NCI-H1105 treated with DMSO at 0.1 percent for 48 hours (cell line): ENCODE measurements around the gene MT1F.
"Not testable (repeated sequence)": the region's sequence is repeated elsewhere in the genome, so short reads cannot be mapped to it uniquely, and the experiment has no call there.

Experiments used
- DNase-seq: peaks from one replicate; lab custom pipeline; 2025; lab: John Stamatoyannopoulos, UW

Gene MT1F

DNA sequence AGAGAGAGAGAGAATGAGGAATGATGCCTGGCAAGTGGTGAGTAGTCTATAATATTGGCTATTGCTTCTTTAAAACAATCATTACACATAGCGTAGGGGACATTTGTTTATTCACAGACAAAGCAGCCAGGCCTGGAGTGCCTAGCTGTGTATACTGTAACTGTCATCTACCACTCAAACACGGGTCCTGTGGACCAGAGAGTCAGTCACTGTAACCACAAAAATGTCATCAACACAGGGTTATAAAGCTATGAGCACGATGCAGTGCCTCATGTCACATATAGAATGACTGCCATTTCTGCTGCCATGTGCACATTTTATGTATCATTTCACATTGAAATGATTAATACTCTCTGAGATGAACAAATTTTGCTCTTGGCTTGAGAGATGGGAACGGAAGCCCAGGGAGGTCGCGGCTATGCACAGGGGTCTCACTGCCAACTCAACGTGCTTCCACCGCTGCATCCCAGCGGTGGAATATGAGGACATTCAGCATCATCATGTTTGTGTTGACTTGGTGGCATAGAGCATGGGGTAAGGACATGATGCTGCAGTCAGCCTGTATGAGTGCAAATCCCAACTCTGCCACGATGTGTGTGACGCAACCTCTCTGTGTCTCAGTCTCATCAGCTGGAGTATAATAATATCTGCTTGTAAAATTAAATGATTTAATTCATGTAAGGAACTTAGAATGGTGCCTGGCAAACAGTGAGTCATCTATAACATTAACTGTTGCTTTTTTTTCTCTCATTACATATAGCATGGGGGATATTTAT is 15.2 kb downstream of the MT1F start:
- DNase-seq, result no peak

DNA sequence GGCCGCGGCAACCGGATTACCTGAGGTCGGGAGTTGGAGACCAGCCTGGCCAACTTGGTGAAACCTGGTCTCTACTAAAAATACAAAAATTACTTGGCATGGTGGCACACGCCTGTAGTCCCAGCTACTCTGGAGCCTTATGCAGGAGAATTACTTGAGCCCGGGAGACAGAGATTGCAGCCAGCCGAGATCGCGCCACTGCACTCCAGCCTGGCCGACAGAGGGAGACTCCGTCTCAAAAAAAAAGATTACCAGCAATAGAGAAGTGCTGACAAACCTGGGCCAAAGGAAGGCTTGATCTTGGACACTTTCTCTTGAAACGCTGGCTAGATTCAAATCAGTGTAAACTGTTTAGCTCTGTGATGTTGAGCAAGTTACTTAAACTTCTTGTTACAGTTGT is 16.2 kb downstream of the MT1F start:
- DNase-seq, result no peak

DNA sequence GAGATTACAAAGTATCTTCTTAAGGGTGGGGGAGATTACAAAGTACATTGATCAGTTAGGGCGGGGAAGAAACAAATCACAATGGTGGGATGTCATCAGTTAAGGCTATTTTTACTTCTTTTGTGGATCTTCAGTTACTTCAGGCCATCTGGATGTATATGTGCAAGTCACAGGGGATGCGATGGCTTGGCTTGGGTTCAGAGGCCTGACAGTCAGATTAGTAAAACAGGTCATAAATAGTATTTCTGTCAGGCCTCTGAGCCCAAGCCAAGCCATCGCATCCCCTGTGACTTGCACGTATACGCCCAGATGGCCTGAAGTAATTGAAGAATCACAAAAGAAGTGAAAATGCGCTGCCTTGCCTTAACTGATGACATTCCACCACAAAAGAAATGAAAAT is 16.8 kb downstream of the MT1F start:
- DNase-seq, result not testable (repeated sequence)

DNA sequence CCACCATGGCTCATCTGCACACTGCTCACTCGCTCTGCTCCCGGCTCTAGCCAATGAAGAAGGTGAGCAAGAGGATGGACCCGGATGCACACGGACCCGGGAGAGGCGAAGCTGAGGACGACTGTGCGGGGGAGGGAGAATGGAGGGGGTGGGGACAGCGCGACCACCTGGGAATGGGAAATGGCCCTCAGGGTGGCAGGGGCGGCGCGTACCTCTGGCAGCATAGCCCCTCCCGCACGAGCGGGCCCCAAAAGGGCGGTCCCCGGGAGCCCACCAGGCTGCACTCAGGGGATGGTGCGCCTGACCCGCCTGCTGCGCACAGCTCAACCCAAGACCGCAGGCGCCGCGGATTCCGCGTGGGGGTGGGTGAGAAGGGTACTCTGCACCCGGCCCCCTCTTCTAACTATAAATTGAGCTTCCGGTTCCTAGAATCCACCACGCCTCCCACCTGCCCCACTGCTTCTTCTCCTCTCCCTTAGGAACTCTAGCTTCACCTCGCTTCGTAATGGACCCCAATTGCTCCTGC is 18.0 kb downstream of the MT1F start:
- no peak for DNase-seq

DNA sequence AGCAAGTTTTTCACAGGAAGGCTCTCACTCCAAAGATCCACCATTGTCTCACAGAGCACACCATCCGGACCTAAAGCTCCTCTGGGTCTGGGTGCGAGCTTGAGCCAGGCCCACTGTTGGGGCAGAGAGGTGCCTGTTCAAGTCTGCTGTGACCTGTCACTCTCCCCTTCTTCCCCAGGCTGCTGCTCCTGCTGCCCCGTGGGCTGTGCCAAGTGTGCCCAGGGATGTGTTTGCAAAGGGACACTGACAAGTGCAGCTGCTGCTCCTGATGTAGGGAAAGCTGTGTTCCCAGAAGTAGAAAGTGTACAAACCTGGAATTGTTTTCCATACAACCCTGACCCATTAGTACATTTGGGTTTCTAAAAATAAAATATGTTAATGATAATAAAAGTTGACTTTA is 19.7 kb downstream of the MT1F start:
- no peak for DNase-seq

DNA sequence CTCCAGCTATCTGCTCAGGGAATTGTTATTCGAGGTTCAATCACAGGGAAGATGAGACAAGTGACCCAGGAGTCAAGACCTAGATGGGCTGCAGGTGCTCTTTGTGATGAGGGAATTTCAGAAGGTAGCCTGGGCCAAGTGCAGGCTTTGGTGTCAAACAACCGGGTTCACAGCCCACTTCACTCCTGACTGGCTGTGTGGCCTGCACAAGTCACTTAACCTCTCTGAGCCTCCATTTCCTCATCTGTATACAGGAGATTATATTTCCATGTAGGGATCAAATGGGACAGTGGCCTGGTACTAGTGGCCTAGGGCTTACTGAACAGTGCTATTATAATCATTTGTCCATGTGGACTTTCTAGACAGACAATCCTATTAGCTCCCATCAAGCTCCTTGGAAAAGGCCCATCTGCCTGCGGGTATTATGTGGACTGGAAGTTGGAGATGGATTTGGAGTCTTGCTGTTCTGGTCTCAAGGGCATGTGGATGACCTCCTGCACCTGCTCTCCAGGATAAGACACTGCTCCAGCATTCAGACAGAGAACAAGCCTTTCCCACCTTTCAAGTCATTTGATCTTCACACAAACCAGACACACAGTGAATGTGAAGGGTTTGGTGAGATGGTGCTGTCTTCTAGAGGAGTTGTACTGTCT is 21.4 kb downstream of the MT1F start:
- DNase-seq, result no peak

DNA sequence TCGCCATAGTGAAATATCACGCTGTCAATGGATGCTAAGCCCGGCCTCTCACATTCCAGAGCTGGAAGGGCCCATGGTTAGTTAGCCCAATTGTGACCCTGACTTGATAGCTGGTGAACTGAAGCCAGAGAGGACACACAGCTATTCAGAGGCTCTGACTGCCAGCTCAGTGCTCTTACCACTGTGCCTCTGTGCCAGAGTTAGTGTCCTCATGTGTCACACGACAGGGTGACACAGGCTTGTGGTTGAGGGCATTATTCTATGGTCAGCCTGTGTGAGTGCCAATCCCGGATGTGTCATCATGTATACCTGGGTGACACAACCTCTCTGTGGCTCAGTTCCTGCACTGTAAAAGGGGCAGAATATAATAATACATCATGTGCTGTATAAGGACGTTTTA is 22.1 kb downstream of the MT1F start:
- no peak for DNase-seq

DNA sequence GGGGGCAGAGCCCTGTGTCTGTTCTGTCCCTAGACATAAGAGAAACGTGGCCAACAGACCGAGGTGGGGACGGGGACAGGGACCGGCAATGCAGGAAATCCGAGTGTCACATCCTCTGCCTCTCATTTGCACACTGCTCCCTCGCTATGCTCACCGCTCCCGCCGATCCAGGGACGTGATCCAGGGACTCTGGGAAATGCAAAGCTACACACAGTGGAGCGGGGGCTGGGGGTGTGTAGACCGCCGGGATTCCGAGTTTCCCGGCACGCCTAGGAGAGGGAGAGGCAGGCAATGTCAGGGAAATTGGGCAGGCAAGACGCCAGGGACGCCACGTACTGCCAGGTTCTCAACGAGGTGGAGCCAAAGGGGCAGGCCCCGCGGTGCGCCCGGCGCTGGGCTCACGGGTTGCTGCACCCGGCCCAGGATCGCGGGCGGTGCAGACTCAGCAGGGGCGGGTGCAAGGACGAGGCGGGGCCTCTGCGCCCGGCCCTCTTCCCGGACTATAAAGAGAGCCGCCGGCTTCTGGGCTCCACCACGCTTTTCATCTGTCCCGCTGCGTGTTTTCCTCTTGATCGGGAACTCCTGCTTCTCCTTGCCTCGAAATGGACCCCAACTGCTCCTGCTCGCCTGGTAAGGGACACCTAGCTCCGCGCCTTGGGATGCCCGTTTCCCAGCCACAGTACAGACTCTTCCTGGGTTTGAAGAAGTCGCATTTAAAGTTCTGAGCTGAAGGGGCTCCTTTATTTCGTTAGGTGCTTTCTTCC is 24.4 kb downstream of the MT1F start, which contains the start of gene MT1X:
TSS of gene MT1X (plus strand) at position 532 of the 764 bp plus-strand sequence. CDS start at position 603, 71 bp downstream.
- peak; percentile 80 for DNase-seq

DNA sequence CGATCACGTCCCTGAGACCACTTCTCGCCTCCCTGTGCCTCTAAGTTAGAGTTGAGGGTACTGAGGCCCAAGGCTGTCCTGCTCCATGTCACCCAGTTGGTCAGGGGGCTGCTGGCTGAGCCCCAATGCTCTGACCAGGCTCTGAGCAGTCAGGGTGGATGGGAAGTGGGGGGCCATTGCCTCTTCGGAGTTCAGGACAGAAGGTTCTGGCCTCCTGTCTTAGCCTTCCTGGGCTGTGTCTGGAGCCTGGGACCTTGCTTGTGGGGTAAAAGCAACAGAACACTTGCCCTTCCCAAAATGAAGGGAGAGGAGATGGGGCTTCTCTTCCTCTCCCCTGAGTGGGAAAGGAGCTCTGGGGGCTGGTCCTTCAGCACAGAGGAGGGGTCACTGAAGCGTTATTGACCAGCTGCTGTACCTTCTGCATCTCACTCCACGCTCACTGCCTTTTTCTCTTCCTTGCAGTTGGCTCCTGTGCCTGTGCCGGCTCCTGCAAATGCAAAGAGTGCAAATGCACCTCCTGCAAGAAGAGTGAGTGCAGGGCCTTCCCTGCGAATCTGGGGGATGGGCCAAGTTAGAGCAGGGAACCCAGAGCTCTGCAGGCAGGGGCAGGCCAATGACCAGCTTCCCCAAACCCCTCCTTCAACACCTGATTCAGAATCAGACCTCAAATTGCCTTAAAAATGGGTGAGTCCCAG is 25.1 kb downstream of the MT1F start:
- DNase-seq, result no peak

DNA sequence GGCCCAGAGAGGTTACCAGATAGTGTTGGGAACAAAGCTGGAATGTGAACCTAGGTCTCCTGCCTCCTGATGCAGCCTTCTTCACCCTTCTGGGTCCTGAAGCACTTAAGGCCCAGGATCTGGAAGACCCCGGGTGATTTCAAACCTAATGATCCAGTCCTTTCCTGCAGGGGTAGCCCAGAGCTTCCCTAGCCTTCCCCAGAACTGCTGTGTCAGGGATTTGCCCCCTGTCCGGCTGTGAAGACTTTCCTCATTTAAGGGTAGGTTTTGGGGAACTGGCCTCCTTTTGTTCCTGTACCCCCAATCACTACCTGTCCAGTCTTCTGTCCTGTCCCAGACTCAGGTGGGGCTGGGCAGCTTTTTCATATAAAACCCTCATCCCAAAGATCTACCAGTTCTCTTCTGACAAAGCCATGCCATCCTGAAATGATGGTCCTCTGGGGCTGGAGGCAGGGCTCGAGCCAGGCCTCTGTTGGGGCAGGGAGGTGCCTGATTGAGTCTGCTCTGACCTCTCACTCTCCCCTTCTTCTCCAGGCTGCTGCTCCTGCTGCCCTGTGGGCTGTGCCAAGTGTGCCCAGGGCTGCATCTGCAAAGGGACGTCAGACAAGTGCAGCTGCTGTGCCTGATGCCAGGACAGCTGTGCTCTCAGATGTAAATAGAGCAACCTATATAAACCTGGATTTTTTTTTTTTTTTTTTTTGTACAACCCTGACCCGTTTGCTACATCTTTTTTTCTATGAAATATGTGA is 25.8 kb downstream of the MT1F start:
- DNase-seq, result no peak

DNA sequence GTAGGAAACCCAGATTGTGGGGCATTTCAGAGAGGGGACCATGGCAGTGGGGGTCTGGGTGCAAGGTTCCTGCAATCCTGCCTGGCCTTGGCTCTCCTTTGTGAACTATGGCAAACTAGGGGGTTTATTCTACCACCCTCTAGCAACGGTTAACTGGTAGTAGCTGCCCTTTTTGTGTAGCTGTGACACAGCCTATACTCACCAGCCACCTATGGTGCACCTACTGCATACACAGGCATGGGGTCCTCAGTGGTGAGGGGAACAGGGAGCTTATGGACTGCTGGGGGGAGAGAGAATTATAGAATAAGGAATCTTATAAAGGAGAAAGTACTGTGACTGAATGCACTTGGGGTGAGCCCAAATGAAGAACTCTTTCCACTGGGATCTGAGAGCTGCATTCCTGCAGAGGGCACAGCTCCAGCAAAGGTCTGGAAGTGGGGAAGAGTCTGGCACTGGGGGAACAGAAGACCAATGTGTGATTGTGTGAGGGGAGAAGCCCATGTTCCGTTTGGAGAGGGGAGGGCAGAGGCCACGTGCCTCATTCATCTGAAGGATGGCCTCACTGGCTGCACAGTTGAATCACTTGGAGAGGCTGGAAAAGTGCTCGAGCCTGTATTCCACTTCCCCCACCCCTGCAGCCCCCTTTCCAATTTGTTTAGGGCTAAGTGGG is 26.6 kb downstream of the MT1F start:
- no peak for DNase-seq

DNA sequence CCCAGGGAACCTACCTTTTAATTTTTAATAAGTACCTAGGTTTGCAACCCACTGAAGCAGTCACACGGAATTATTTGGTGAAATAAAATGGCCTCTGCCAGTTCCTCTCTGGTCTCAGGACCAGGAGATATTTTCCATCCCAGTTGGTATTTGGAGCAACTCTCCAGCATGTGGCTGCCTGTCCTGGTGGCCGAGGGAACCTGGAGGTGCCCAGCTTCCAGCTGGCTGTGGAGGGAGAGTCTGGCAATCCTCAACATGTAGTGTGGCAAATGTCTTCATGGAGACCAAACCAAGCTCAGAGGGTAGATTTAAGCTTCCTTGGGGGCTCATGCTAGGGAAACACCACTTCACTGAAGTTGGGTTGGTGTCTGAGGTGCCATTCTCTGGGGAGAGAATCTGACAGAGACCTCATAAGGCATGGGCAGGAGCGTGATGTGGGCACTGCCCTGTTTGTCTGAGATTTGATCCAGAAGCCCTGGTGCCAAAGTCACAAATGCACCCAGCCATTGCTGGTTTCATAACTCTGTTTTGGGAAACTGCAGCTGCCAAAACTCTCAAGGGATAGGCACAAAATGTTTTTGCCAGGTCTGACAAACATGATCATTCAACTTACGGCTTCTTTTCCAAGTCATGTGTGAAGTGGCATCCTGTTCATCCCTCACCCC is 27.3 kb downstream of the MT1F start:
- no peak for DNase-seq

DNA sequence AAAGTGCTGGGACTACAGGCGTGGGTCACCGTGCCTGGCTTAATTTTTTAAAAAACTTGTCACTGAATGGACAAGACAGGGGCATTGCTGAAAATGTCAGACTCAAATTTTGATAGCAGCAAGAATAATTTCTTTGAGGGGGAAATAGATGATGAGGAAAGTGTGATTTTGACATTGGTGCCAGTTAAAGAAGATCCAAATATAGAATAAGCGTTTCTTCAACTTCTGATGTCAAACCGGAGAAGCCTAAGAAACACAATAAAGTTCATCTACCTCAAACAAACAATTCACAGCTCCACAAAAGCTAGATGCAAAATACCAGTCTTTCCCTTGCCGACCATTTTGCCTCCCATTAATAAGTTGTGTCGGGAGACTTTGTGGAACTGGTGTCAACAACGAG is 29.0 kb downstream of the MT1F start:
- no peak for DNase-seq

DNA sequence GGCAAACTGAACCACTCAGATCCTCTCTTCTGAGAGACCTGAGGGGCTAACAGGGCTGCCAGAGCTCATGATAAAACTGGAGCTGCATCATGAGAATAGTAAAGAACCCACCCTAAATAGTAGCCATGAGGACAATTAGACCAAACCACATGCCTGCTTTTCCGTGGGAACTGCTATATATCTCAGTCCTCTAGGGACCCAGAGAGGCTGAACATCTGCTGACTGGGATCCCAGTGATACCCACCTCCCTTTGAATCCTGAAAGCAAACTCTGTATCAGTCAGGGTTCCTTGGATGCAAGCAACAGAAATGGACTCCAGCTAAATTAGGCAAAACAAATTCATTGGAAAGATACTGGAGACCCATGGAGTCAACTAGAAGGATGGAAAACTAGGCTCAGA is 31.0 kb downstream of the MT1F start:
- DNase-seq, result no peak

DNA sequence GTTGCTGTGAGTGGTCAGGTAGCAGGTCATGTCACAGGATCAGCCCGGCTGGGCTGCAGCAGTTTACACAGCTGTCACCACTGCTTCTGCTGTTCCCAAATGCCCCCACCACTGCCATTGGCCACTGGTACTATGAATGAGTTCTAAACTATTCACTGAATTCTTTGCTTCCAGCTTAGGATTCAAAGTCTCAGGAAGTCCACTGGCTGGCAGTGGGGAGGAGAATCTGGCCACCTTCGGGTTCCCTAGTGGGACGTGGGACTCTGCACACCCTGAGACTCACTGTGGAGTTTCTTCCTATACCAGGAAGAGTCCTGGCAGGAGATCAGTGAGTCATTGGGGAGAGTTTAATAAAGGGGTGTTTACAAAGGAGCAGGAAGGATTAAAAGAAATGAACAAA is 31.4 kb downstream of the MT1F start:
- no peak for DNase-seq

DNA sequence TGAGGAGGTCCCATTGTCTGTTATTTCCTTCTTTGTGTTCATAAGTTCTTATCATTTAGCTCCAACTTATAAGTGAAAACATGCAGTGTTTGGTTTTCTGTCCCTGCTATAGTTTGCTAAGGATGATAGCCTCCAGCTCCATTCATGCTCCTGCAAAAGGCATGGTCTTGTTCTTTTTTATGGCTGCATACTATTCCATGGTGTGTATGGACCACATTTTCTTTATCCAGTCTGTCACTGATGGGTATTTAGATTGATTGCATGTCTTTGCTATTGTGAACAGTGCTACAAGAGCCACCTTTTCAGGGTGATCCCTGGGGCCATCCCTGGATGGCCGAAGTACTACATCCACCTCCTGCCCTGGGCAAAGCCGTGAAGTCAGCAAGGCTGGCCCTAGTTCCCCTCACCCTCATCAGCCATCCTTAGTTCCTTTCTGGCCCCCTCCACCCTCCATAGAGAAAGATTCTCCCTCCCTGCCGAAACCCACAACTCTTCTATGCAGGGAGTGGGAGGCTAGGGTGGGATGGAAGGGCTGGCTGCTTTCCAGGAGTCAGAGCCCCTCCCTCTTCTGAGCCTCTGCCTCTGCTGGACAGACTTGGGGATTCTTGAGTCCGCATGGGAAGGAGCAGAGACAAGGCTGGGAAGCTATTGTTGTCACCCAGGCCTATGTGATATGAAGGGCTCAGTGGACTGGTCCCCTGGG is 32.8 kb downstream of the MT1F start:
- no peak for DNase-seq

DNA sequence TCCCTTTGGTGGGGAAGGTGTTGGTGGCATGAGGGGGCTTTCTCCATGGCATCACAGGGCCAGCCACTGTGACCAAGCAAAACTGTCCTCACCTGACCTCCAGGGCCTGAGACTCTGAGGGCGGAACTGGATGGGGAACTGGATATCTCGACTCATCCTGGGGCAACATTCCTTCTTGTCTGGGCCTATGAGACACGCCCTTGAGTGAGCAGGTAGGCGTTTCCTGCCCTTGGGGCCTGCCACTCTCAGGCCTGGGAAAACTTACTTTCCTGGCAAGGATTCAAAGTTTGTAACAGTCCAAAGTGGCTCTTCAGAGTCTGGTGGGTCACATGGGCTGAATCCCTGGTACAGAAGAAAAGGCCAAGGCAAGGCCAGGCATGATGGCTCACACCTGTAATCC is 34.1 kb downstream of the MT1F start:
- peak; percentile 58 for DNase-seq

DNA sequence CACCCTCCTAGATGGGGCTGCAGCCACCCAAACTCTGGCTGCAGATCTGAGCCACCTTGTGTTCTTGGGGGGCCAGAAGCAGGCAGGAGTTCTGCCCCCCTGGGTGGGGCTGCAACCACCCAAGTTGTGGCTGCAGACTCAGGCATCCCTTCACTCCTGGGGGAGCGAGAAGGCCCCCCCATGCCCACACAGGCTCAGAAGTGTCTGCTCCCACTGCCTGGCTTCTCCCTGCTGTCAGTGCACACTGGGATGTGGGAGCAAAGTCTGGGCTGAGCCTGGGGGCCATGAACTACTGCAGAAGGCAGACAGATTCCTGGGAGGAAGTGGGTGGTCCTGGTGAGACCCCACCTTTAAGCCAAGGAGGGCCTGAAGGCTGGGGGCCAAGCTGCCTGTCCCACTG is 37.5 kb downstream of the MT1F start:
- no peak for DNase-seq

DNA sequence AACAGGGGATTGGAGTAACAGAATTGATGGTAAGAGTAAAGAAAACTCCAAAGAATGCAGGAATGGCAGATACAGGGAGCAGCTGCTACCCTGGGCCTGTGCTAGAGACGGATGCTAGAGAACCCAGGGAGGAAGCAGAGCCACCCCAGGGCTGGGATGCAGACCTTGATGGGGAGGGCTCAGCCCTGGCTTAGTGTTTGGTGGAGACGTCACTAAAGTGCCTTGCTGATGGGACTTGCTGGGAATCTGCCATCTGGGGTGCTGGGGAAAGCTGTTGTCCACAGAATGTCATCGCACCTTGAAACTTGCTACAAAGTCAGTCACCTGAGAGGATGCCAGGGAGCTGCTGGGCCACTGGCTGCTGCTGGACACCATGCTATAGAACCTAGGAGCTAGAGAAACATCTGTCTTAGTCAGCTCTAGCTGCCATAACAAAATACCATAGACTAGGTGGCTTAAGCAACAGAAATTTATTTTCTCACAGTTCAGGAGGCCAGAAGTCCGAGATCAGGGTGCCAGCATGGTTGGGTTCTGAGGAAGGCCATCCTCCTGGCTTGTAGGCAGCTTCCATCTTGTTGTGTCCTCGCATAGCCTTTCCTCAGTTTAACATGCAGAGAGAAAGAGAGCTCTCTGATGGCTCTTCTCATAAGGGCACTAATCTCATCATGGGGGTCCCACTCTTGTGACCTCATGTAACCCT is 39.8 kb downstream of the MT1F start:
- DNase-seq, result no peak
